Bone marrow (tissue), 2 donors: Measurements from ENCODE around the gene CDC73.
"Not testable (repeated sequence)": the region's sequence is repeated elsewhere in the genome, so short reads cannot be mapped to it uniquely, and the experiment has no call there.

ENCODE experiments used
- DNase-seq, 2 donors: peaks; one replicate each; lab custom pipeline; 2025; lab: John Stamatoyannopoulos, UW

CDC73 gene

GRCh38 chr1:193229136-193229535 lies 107.3 kb downstream of the CDC73 start:
- DNase-seq, result no peak

- DNase-seq, result not testable (repeated sequence)
Observed at GRCh38 chr1:193231146-193231545, 109.3 kb downstream of the CDC73 start.

GRCh38 chr1:193234530-193234929 lies 112.7 kb downstream of the CDC73 start:
- no peak for DNase-seq

GRCh38 chr1:193237381-193237978 lies 115.6 kb downstream of the CDC73 start:
- DNase-seq, result no peak

GRCh38 chr1:193240609-193241008 lies 118.8 kb downstream of the CDC73 start:
- DNase-seq, result no peak

- DNase-seq, result no peak
Observed at GRCh38 chr1:193241132-193241827, 119.4 kb downstream of the CDC73 start.

GRCh38 chr1:193242000-193242399 lies 120.2 kb downstream of the CDC73 start:
- no peak for DNase-seq

- DNase-seq, result no peak
Observed at GRCh38 chr1:193249187-193249586, 127.4 kb downstream of the CDC73 start.

- no peak for DNase-seq
Observed at GRCh38 chr1:193251950-193252349, 130.1 kb downstream of the CDC73 start.

- DNase-seq, result no peak
Observed at GRCh38 chr1:193256019-193256418, 134.2 kb downstream of the CDC73 start.

- DNase-seq, result no peak
Observed at GRCh38 chr1:193259636-193260035, 137.8 kb downstream of the CDC73 start.

GRCh38 chr1:193260056-193260745 lies 138.4 kb downstream of the CDC73 start:
- DNase-seq, result no peak

- no peak for DNase-seq
Observed at GRCh38 chr1:193260896-193261295, 139.1 kb downstream of the CDC73 start.

- no peak for DNase-seq
Observed at GRCh38 chr1:193262661-193263060, 140.8 kb downstream of the CDC73 start.

- DNase-seq, result no peak
Observed at GRCh38 chr1:193264313-193265065, 142.7 kb downstream of the CDC73 start.

- DNase-seq, result no peak
Observed at GRCh38 chr1:193265716-193266115, 143.9 kb downstream of the CDC73 start.

GRCh38 chr1:193266794-193267193 lies 145.0 kb downstream of the CDC73 start:
- not testable (repeated sequence) for DNase-seq

- no peak for DNase-seq
Observed at GRCh38 chr1:193270996-193271395, 149.2 kb downstream of the CDC73 start.

- DNase-seq, result no peak
Observed at GRCh38 chr1:193275773-193276172, 153.9 kb downstream of the CDC73 start.

GRCh38 chr1:193278968-193279367 lies 157.1 kb downstream of the CDC73 start:
- no peak for DNase-seq

- no peak for DNase-seq
Observed at GRCh38 chr1:193281894-193282293, 160.1 kb downstream of the CDC73 start.

- no peak for DNase-seq
Observed at GRCh38 chr1:193283016-193283415, 161.2 kb downstream of the CDC73 start.

GRCh38 chr1:193284219-193284618 lies 162.4 kb downstream of the CDC73 start:
- no peak for DNase-seq
